Medulla oblongata (tissue), 1 donor: ENCODE measurements around the gene INSIG1.

ENCODE experiments used
- DNase-seq: peaks from one replicate; pipeline ENCODE4 v3.0.0-alpha.2; 2015; ENCODE audit errors: extremely low spot score

INSIG1 gene

GRCh38 chr7:155327590-155328320, 30.1 kb downstream of the INSIG1 start:
- no peak for DNase-seq

DNA sequence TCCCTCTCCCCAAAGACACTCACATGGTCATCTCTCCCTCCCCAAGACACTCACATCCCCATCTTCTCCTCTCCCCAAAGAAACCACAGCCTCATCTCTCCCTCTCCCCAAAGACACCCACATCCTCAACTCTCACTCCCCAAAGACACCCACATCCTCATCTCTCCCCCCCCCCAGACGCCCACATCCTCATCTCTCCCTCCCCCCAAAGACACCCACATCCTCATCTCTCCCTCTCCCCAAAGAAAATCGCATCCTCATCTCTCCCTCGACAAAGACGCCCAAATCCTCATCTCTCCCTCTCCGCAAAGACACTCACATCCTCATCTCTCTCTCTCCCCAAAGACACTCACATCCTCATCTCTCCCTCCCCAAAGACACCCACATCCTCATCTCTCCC, 31.5 kb downstream of the INSIG1 start:
- DNase-seq, result no peak

- no peak for DNase-seq
Measured at GRCh38 chr7:155331396-155331795, 33.7 kb downstream of the INSIG1 start.

- DNase-seq, result no peak
Measured at GRCh38 chr7:155333346-155334234, 35.9 kb downstream of the INSIG1 start.

DNA sequence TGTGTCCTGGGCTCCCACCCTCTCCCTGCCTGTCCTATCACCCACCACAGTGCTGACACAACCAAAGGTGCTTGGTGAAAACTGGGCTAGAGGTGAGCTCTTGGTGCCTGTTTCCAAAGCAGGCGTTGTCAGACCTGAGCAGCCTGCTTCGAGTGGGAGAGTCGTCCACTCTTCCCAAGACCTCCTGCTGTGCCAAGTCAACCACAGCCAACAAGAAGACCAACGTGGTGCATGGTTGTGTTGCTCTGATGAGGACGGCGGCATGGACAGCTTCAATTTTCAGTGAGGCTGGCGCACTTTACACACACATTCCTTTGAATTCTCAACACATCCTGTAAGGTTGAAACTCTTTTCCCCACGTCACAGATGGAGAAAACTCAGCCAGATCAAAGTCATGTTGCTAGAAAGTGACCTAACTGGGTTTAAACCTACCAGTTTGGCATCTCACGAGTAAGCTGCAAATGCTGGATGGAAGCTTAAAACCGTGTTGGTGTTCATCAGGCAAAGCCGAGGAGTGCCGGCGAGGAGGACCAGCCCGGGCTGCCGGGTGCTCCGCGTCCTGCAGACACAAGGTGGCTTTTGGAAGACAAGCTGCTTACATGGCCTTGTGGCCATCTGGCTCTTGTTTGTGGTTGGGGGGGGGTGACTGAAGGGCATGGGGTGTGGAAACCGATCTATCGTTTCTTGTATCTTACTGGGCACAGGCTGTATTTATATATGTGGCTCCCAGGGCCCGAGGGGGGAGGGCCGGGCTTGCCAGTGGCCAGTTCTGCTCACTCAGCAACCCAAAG, 39.3 kb downstream of the INSIG1 start:
- DNase-seq, result no peak

DNA sequence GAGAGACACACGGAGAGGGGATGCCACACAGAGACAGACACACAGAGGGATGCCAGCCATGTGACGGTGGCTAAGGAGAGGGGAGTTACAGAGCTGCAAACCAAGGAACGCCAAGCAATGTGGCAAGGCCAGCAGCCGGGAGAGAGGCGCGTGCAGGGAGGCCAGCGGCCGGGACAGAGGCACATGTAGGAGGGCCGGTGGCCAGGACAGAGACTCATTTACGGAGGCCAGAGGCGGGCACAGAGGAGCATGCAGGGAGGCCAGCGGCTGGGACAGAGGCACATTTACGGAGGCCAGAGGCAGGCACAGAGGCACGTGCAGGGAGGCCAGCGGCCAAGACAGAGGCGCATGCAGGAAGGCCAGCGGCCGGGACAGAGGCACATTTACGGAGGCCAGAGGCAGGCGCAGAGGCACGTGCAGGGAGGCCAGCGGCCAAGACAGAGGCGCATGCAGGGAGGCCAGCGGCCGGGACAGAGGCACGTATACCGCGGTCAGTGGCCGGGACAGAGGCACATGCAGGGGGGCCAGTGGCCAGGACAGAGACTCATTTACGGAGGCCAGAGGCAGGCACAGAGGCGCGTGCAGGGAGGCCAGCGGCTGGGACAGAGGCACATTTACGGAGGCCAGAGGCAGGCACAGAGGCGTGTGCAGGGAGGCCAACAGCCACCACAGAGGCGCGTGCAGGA, 40.4 kb downstream of the INSIG1 start:
- DNase-seq, result no peak

GRCh38 chr7:155338632-155339320, 41.1 kb downstream of the INSIG1 start:
- no peak for DNase-seq

GRCh38 chr7:155339474-155339873, 41.8 kb downstream of the INSIG1 start:
- no peak for DNase-seq

GRCh38 chr7:155340071-155340531, 42.4 kb downstream of the INSIG1 start:
- DNase-seq, result no peak

DNA sequence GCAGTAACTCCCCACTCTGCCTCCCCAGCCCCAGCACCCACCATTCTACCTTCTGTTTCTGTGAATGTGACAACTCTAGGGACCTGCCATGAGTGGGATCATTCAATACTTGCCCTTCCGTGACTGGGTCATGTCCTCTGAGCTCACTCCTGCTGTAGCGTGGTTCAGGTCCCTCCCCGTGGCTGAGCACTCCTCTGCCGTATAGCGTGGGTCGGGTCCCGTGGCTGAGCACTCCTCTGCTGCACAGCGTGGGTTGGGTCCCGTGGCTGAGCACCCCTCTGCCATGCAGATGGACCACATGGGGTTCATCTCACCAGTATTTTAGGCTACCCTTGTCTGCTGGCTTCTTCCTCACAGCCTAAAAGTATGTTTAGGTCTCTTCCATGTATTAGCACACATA, 43.0 kb downstream of the INSIG1 start:
- no peak for DNase-seq

- DNase-seq, result no peak
Measured at GRCh38 chr7:155341463-155341983, 43.8 kb downstream of the INSIG1 start.

DNA sequence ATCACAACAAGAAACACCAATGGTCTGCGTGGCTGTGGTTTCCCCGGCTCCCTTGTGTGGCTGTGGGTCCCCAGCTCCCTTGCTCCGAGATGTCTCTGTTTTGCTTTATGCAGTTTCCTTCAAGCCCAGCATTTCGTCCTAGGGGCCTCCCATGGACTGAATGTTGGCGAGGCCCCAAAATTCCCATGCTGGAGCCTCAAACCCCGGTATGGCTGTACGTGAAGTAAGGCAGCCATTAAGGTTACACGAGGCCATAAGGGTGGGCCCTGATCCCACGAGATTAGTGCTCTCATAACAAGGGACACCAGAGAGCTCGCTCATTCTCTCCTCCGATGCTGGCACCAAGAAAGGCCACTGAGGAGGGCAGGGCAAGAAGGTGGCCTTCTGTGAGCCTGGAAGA, 44.6 kb downstream of the INSIG1 start:
- no peak for DNase-seq

GRCh38 chr7:155343150-155343549, 45.5 kb downstream of the INSIG1 start:
- no peak for DNase-seq

DNA sequence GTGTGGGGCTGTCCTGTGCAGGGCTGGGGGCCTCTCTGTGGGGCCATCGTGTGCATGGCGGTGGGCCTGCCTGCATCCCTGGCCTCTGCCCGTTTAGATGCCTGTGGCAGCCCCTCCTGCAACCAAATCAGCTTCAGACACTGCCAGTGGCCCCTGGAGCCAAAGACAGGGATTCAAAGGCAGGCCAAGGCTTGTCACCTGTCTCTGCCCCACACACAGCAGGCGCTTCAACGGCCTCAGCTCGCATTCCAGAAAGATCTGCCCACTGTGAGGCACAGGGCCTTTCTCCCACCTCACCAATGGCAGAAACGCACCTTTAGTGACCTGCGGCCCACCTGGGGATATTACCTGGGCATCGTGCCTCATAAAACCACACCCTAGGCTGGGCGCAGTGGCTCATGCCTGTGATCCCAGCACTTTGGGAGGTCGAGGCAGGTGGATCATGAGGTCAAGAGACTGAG, 46.0 kb downstream of the INSIG1 start:
- no peak for DNase-seq

- DNase-seq, result no peak
Measured at GRCh38 chr7:155344270-155344617, 46.6 kb downstream of the INSIG1 start.

DNA sequence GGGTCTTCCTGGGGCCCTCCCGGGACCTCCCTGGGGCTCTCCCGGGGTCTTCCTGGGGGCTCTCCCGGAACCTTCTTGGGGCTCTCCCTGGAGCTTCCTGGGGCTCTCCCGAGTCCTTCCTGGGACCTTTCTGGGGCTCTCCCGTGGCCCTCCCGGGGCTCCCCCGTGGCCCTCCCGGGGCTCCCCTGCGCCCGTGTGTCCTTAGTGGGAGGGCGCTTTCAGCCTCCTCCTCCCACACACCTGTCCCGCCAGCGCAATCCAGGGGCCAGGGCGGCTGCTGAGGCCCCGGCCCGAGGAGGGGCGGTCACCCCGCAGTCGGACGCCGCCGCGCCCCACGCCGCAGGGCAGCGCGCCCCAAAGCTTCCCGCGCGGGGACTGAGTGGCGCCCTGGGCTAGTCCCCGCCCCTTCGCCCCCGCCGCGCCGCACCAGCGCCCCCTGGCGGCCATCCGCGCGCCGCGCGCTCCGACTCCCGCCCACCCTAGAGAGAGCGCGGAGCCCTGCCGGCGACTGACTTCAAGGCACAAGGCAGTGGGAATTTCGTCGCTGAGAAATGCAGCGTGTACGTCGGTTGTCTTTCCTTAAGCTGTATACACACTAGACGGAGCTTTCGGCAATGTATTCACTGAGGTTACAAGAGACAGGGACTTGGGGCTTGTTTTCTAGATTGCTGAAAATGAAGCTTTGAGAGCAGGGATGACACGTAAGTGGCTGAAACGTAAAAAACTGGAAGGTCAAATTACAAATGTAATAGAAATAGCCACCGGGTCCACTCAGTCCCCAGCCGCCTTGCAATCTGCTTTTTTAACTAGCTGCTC, 47.1 kb downstream of the INSIG1 start:
- peak; percentile 80 for DNase-seq

GRCh38 chr7:155345490-155345889, 47.8 kb downstream of the INSIG1 start:
- no peak for DNase-seq

- DNase-seq, result no peak
Measured at GRCh38 chr7:155346285-155346684, 48.6 kb downstream of the INSIG1 start.

GRCh38 chr7:155348806-155349205, 51.1 kb downstream of the INSIG1 start:
- no peak for DNase-seq
